ENCODE measurements around the gene PRKCB. TPM values are rescaled to one million over a fixed set of nuclear protein-coding genes. Genes with fewer than 3 reads are reported as not detected.

PRKCB gene
- total and polyA plus RNA-seq, 9 donors = 0.38 to 5.0 (median 1.2) TPM

- TF ChIP-seq EP300 (IDR thresholded peaks at IDR 0.05) = no peak
- no peak for TF ChIP-seq CTCF (IDR thresholded peaks at IDR 0.05)
- no peak for TF ChIP-seq POLR2A (IDR thresholded peaks at IDR 0.05)
- Histone ChIP-seq H3K4me1 (ENCODE audit: insufficient read depth) (no peaks in the 10 kb centered on the region), H3K36me3 (no peaks in the 10 kb centered on the region), H3K27ac (no peak overlapping the region), H3K27me3 (no peaks in the 10 kb centered on the region), H3K4me3 (no peak overlapping the region), H3K9me3 (no peaks in the 10 kb centered on the region)
- intact Hi-C loops (cut with DNase I) = no loop called here
- no peak for DNase-seq
- WGBS, 3 donors = 81 to 92% (median 83%) methylated on average over 3 of the region's 3 CpGs
Observed at GRCh38 chr16:23990507-23990906, 154.7 kb downstream of the PRKCB start.

- H3K36me3 ChIP-seq = no peaks in the 10 kb centered on the region
- TF ChIP-seq POLR2A (IDR thresholded peaks at IDR 0.05) = no peak
- TF ChIP-seq EP300 (IDR thresholded peaks at IDR 0.05) = no peak
- intact Hi-C loops (cut with DNase I) = no loop called here
- no peak for DNase-seq
- no peak overlapping the region for H3K27ac ChIP-seq
- H3K9me3 ChIP-seq = no peaks in the 10 kb centered on the region
- H3K4me3 ChIP-seq = no peak overlapping the region
- H3K4me1 ChIP-seq (ENCODE audit: insufficient read depth) = no peaks in the 10 kb centered on the region
- H3K27me3 ChIP-seq = no peaks in the 10 kb centered on the region
Observed at GRCh38 chr16:23991066-23991465, 155.3 kb downstream of the PRKCB start.

- no peaks in the 10 kb centered on the region for H3K27me3 ChIP-seq
- WGBS, 3 donors = 70 to 82% (median 81%) methylated on average over 1 of the region's 1 CpG
- no peak overlapping the region for H3K27ac ChIP-seq
- no peak for DNase-seq
- no peak for TF ChIP-seq POLR2A (IDR thresholded peaks at IDR 0.05)
- no peak for TF ChIP-seq EP300 (IDR thresholded peaks at IDR 0.05)
- no peak for TF ChIP-seq CTCF (IDR thresholded peaks at IDR 0.05)
- intact Hi-C loops (cut with DNase I) = no loop called here
- H3K9me3 ChIP-seq = no peaks in the 10 kb centered on the region
- no peaks in the 10 kb centered on the region for H3K4me1 ChIP-seq (ENCODE audit: insufficient read depth)
- H3K36me3 ChIP-seq = no peaks in the 10 kb centered on the region
- no peak overlapping the region for H3K4me3 ChIP-seq
Observed at GRCh38 chr16:23994615-23995014, 158.8 kb downstream of the PRKCB start.

GRCh38 chr16:23996258-23996955 lies 160.6 kb downstream of the PRKCB start:
- no peak for DNase-seq
- intact Hi-C loops (cut with DNase I) = no loop called here
- TF ChIP-seq EP300 (IDR thresholded peaks at IDR 0.05) (no peak), CTCF (IDR thresholded peaks at IDR 0.05) (no peak), POLR2A (IDR thresholded peaks at IDR 0.05) (no peak)
- no peak overlapping the region for H3K4me3 ChIP-seq
- H3K36me3 ChIP-seq = no peaks in the 10 kb centered on the region
- WGBS, 3 donors = 77 to 87% (median 78%) methylated on average over 4 of the region's 4 CpGs
- H3K27me3 ChIP-seq = no peaks in the 10 kb centered on the region
- no peaks in the 10 kb centered on the region for H3K9me3 ChIP-seq
- no peaks in the 10 kb centered on the region for H3K4me1 ChIP-seq (ENCODE audit: insufficient read depth)
- H3K27ac ChIP-seq = no peak overlapping the region

- Histone ChIP-seq H3K36me3 (no peaks in the 10 kb centered on the region), H3K9me3 (no peaks in the 10 kb centered on the region), H3K27me3 (no peaks in the 10 kb centered on the region), H3K4me3 (no peak overlapping the region), H3K4me1 (ENCODE audit: insufficient read depth) (no peaks in the 10 kb centered on the region), H3K27ac (no peak overlapping the region)
- intact Hi-C loops (cut with DNase I) = no loop called here
- no peak for DNase-seq
- TF ChIP-seq POLR2A (IDR thresholded peaks at IDR 0.05) = no peak
- TF ChIP-seq CTCF (IDR thresholded peaks at IDR 0.05) = no peak
- TF ChIP-seq EP300 (IDR thresholded peaks at IDR 0.05) = no peak
Observed at GRCh38 chr16:23998771-23999170, 163.0 kb downstream of the PRKCB start.

Measured in ovary (tissue), 9 donors.